ENCODE measurements around the gene DNAJC1.
"Not testable (repeated sequence)": the region's sequence is repeated elsewhere in the genome, so short reads cannot be mapped to it uniquely, and the experiment has no call there.

Gene DNAJC1

DNA sequence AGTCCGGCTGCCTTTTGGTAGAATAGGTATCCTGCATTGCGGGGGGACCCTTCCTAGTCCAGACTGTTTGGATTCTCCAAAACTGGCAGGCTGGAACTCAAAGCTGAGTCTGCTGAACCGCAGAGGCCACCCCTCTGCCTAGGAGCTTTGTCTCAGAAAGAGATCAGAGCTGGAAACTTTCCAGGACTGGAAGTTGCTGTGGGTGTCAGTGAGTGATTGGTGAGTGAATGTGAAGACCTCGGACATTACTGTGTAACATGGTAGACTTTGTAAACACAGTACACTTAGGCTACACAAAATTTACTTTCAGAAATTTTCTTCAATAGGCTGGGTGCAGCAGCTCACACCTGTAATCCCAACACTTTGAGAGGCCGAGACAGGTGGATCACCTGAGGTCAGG, 103.8 kb downstream of the DNAJC1 start:
- no peak for DNase-seq

DNA sequence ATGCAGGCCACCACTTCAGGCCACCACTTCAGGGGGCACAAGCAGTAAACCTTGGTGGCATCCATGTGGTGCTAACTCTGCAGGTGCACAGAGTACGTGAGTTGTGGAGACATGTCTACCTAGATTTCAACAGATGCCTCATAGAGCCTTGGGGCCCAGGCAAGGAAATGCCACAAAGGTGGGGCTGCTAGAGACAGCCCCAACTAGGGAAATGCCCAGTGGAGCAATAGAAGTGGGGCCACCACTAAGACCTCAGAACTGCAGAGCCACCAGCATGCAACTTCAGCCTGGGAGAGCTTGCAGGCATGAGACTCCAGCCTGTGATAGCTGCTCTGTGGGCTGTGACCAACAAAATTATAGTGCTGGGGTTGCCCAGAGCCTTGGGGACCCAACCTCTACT, 107.6 kb downstream of the DNAJC1 start:
- DNase-seq: no peak

DNA sequence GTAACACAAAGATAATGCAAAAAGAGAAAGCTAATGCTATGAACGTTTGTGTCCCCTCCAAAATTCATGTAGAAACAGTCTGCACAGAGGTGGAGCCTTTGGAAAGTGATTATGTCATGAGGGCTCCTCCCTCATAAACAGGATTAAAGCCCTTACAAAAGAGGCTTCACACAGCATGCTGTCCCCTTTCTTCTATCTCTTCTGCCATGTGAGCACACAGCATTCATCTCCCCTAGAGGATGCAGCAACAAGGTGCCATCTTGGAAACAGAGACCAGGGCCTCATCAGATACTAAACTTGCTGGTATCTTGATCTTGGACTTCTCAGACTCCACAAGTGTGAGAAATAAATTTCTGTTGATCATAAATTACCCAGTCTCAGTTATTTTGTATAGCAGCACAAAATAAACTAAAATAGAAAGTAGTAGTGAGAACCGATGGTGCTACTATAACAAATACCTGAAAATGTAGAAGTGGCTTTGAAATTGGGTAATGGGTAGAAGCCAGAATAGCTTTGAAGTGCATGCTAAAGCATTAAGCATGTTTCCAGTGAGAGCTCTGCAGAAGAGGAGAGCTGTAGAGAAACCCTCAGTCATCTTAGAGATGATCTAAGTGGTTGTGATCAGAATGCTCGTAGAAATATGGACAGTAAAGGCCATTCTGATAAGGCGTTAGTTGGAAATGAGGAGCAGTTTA, 108.7 kb downstream of the DNAJC1 start:
- no peak for DNase-seq

DNA sequence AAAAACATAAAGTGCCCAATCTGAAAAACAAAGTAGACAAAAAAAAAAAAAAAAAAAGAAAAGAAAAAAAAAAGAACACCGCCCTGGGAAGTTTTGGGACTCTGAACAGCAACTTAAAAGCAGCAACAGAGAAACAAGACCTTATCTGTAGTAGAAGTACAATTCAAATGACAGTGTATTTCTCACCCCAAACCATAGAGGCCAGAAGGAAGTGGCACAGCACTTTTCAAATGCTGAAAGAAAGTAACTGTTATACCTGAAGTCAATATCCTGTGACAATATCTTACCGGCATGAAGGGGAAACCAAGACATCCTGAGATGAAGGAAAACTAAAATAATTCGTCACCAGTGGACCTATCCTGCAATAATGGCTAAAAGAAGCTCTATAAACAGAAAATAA, 112.1 kb downstream of the DNAJC1 start:
- DNase-seq: no peak

DNA sequence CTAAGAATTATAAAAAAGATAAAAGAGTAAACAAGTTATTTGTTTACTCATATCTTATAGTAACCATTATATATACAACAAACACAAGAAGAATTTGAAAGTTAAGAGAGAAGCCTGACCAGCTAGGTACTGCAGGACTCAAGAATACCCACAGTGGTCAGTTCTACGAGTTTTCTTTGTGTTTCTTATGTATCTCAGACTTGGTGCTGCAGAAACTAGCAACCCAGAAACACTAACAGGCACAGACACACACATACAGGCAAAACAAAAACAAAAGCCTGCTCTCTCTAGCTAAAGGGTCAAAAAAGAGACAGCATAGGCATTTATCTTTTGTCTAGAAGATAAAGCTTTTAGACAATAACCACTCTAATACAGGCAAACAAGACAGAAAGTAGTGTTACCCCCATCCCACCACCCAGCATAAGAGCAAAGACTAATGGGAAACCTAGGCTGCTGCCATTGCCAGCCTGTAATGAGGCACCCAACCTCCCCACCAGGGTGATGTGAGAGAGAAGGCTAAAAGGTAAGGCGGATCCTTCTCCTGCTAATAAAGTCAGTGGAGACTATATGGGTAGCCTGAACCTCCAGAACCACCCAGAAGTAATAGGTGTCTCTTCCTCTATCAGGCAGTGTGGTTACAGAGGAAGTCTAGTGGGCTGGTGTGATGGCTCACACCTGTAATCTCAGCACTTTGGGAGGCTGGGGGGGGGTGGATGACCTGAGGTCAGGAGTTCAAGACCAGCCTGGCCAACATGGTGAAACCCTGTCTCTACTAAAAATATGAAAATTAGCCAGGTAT, 113.9 kb downstream of the DNAJC1 start:
- DNase-seq: no peak

DNA sequence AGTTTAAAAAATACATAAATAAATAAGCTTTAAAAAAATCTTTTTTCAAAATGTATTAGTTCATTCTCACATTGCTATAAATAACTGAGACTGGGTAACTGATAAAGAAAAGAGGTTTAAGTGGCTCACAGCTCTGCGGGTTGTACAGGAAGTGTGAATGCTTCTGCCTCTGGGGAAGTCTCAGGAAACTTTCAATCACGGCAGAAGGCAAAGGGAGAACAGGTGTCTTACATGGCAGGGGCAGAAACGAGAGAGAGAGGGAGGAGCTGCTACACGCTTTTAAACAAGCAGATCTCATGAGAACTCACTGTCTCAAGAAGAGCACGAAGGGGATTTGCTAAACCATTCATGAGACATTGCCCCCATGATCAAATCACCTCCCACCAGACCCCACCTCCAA, 114.6 kb downstream of the DNAJC1 start:
- DNase-seq: no peak

DNA sequence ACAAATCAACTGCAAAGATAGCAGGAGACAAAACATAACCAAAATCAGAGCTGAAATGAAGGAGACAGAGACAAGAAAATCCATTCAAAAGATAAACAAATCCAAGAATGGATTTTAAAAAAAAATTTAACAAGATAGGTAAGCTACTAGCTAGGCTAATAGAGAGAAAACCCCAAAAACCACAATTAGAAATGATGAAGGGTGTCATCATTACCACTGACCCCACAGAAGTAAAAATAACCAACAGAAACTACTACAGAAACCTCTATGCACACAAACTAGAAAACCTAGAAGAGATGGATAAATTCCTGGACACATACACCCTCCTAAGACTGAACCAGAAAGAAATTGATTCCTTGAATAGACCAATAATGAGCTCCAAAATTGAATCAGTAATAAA, 117.6 kb downstream of the DNAJC1 start:
- DNase-seq: no peak

DNA sequence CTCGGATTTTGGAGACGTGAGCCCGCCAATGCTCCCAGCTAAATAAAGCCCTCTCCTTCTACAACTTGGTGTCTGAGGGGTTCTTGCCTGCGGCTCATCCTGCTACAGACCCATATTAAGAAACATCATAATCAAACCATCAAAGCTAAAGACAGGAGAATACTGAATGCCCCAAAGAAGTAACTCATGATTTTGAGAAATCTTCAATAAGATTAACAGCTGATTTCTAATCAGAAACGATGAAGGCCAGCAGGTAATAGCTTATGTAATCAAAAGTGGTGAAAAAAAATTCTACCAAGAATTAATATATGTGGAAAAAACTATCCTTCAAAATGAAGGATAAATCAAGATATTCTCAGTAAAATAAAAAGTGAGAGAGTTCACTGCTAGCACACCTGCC, 130.3 kb downstream of the DNAJC1 start:
- DNase-seq: no peak

DNA sequence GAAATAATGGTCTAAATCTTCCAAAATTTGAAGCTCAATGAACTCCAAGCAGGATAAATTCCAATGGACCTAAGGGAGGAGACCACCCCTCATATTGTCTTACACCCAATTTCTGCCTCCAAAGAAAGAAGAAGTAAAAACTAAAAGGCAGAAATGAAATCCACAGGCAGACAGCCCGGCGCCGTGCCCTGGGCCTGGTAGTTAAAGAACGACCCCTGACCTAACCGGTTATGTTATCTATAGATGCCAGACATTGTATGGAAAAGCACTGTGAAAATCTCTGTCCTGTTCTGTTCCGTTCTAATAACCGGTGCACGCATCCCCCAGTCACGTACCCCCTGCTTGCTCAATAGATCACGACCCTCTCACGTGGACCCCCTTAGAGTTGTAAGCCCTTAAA, 130.8 kb downstream of the DNAJC1 start:
- DNase-seq: not testable (repeated sequence)

DNA sequence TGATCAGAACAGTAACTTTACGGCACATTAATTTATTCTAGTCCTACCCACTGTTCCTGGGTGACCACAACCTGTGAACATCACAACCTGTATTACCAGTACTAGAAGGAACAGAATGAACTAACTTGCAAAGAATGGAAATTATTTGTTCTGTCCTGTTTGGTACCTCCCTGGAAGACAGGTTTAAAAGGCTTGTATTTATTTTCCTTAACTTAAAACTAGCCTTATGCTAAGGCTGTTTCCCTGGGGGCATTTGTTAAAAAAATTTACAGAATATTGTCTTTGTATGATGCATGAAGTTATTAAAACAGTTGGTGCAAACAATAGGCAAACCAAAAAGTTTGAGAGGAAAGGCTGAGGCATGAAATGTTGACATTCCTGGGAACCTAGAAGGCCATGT, 132.7 kb downstream of the DNAJC1 start:
- no peak for DNase-seq

DNA sequence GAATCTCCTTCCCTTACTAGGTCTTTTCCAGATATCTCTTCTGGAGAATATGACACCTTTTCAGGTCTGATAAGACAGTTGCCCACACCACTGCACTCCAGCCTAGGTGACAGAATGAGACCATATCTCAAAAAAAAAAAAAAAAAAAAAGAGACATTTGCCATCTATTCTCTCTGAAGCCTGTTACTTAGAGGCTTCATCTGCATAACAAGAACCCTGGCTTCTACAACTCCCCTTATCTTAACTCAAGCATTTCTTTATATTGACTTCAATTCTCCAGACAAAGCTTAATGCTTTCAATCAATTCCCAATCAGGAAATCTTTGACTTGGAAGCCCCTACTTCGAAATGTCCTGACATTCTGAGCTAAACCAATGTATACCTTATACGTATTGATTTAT, 134.4 kb downstream of the DNAJC1 start:
- DNase-seq: not testable (repeated sequence)

DNA sequence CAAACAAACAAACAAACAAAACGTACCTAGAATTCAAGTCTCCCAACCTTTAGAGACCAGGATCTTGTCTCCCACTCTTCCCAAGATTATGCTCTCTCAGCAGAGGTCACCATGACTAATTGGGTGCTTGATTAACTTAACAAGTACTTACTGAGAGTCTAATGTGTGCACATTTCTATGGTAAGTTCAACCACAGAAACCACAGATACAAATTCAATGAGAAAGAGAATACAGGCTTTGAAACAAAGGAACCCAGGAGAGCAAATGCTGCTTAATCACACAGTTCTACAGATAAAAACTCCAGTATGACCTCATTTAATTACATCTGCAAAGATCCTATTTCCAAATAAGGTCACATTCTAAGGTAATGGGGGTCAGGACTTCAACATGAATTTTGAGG, 142.8 kb downstream of the DNAJC1 start:
- no peak for DNase-seq

DNA sequence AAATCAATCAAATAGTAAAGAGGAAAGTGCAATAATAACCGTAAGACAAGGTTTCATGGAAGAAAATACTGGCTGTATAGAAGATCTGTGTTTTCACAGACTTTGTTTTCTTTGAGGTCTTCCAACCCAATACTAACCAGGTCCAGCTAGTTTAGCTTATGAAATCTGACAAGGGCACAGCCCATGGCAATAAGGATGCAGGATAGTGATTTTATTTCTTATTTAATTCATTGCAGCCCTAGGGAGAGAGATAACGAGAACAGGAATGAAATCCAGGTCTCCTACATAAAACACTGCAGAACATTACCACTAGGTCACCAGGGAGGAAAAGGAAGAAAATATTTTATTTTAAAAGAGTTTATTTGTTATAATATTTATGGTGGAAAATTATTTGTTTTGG, 145.1 kb downstream of the DNAJC1 start:
- no peak for DNase-seq

DNA sequence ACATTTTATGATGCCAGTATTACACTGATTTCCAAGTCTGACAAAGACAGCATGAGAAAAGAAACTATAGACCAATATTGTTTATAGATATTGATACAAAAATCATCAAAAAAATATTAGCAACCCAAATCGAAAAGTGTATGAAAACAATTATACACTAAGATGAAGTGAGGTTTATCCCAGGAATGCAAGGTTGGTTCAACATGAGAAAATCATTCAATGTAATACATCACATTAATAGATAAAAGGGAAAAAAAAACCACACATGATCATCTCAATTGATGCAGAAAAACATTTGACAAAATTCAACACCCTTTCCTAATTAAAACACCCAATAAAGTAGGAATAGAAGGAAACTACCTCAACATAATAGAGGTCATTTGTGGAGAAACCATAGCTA, 153.9 kb downstream of the DNAJC1 start:
- DNase-seq: no peak

DNA sequence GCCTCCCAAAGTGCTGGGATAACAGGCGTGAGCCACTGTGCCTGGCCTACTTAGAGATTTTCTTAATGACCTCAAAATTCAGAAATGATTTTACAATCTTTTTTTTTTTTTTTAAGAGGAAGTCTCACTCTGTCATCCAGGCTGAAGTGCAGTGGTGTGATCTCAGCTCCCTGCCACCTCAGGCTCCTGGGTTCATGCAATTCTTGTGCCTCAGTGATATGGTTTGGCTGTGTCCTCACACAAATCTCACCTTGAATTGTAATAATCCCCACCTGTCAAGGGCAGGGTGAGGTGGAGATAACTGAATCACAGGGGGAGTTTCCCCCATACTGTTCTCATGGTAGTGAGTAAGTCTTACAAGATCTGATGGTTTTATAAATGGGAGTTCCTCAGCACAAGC, 159.9 kb downstream of the DNAJC1 start:
- DNase-seq: no peak

DNA sequence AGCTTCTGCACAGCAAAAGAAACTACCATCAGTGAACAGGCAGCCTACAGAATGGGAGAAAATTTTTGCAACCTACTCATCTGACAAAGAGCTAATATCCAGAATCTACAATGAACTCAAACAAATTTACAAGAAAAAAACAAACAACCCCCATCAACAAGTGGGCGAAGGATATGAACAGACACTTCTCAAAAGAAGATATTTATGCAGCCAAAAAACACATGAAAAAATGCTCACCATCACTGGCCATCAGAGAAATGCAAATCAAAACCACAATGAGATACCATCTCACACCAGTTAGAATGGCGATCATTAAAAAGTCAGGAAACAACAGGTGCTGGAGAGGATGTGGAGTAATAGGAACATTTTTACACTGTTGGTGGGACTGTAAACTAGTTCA, 162.3 kb downstream of the DNAJC1 start:
- not testable (repeated sequence) for DNase-seq

DNA sequence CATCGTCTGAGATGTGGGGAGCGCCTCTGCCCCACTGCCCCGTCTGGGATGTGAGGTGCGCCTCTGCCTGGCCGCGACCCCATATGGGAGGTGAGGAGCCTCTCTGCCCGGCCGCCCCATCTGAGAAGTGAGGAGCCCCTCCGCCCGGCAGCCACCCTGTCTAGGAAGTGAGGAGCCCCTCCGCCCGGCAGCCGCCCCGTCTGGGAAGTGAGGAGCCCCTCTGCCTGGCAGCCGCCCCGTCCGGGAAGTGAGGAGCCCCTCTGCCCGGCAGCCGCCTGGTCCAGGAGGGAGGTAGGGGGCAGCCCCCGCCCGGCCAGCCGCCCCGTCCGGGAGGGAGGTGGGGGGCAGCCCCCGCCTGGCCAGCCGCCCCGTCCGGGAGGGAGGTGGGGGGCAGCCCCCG, 166.0 kb downstream of the DNAJC1 start:
- not testable (repeated sequence) for DNase-seq

DNA sequence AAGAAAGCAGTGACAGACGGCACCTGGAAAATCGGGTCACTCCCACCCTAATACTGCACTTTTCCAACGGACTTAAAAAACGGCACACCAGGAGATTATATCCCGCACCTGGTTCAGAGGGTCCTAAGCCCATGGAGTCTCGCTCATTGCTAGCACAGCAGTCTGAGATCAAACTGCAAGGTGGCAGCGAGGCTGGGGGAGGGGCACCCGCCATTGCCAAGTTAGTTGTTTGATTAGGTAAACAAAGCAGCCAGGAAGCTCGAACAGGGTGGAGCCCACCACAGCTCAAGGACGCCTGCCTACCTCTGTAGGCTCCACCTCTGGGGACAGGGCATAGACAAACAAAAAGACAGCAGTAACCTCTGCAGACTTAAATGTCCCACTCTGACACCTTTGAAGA, 169.0 kb downstream of the DNAJC1 start:
- not testable (repeated sequence) for DNase-seq

DNA sequence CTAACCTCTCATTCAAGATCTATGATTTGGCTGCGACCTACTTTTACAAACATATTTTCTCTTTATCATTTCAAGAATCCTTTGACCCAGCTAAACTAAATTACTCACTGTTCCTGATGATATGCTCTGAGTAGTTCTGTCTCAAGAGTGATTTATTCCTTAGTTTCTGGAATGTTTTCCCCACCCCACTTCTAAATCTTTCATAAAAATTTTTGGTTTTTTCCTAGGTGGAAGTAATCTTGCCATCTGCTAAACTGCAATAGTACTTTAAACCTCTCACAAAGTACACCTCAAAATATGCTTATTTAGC, 170.8 kb downstream of the DNAJC1 start:
- no peak for DNase-seq

DNA sequence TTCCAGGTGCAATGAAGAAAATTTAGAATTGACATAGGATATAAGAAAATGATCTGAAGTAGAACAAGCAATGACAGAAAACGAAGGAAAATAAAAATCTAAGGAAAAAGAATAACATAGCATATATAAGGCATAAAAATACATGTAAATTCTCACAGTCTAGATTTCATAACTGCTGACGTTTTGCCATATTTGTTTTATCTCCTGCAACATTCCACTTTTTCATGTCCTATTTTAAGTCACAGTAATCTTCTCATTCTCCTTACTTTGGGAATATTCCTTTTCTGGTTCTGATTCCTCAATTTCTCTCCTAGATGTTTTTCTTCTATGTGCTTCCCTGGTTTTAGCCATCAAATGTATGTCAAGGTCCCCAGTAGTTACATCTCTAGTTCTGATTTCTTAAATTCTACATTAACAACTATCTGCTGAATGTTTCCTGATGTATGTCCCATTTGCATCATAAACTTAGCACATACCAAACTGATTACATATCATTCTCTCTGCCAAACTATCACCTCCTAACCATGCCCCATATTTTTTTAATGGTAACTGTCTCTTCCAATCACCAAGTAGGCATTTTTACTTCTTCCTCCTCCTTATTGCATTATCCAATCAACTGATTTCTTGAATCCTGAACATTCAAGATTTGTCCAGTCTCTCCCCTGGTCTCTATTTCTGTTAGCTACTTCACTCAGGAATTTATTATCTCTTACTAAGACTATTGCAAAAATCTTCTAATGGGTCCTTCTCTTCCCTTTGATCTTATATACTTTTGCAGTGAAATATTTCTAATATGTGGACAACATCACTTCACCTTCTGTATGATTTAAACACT, 171.3 kb downstream of the DNAJC1 start:
- no peak for DNase-seq

DNA sequence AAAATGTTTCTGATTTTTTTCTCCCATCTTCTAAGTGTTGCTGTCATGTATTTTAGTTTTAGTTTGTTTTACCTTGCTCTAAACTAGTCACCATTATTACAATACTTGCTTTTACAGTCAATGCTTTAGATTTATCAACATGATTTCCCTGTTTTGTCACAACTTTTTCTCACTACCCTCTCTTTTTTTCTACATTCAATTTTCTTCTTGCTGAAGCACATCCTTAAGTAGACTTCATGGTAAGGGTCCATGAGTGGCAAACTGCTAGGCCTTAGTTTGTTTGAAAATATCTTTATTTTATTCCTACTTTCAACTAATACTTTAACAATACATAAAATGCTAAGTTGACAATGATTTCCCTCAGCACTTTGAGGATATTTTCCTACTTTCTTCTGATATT, 173.5 kb downstream of the DNAJC1 start:
- DNase-seq: no peak

DNA sequence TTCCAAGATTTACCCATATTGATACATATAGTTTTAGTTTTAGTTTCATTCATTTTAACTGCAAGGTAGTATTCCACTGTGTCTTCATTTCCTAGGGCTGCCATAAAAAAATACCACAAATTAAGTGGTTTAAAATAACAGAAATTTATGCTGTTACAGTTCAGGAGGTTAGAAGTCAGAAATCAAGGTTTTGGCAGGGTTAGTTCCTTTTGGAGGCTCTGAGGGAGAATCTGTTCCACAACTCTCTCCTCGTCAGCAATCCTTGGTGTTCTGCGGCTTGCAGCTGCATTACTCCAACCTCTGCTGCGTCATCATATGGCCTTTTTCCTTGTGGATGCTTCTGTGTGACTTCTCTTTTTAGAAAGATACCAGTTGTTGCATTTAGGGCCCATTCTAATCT, 176.2 kb downstream of the DNAJC1 start:
- no peak for DNase-seq

DNA sequence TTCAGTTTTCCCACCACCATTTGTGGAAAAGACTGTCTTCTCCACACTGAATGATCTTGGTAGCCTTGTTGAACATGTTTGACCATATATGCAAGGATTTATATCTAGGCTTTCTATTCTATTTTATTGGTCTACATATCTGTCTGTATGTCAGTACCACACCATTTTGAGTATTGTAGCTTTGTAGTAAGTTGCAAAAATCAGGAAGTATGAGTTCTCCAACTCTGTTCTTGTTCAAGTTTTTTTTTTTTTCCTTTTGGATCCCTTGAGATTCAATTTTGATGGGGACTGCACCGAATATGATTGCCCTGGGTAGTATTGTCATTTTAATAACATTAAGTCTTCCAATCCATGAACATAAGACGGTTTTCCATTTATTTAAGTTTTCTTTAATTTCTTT, 176.8 kb downstream of the DNAJC1 start:
- no peak for DNase-seq

DNA sequence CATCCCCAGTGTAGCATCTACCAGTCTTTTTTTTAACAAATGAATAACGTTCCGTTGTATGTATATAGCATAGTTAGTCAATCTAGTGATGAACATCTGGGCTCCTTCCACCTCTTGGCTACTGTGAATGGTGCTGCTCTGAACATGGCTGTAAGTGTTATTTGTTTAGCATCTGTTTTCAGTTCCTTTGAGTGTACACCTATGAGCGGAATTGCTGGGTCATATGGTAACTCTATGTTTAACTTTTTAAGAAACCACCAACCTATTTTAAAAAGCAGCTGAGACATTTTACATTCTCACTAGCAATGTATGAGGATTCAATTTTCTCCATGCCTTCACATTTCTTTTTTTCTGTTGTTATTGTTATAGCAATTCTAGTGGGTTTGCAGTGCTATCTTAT, 178.2 kb downstream of the DNAJC1 start:
- DNase-seq: no peak
